ENCODE measurements around the gene EEF2K.

GRCh38 chr16:22232277-22233036 is 26.4 kb downstream of the EEF2K start:
- TF ChIP-seq POLR2A (IDR thresholded peaks at IDR 0.05; ENCODE audit: low read length) = no peak
- no peak for TF ChIP-seq GATA1 (IDR thresholded peaks at IDR 0.05; ENCODE audit: low read depth, low read length)
